SU-DHL-6 (cell line): ENCODE measurements around the gene SYTL1.

Experiments used
- EZH2phosphoT487 ChIP-seq: fragments of 200-600 bp; sonication (generic), shearing (Covaris generic); conservative IDR thresholded peaks from 2 replicates; pipeline ENCODE4 v1.6.1; 2018; ENCODE audit warnings: mild to moderate bottlenecking, antibody characterized with exemption, low read length, moderate library complexity, mixed read lengths
- TF ChIP-seq, protein P1 (sequence below): fragments of 200-600 bp; sonication (generic); IDR thresholded peaks from one replicate; pipeline ENCODE4 v1.5.1; 2017; ENCODE audit warnings: antibody characterized with exemption, mild to moderate bottlenecking, low read length, moderate library complexity; ENCODE audit not compliant: insufficient read depth, poor library complexity, severe bottlenecking

DNA sequence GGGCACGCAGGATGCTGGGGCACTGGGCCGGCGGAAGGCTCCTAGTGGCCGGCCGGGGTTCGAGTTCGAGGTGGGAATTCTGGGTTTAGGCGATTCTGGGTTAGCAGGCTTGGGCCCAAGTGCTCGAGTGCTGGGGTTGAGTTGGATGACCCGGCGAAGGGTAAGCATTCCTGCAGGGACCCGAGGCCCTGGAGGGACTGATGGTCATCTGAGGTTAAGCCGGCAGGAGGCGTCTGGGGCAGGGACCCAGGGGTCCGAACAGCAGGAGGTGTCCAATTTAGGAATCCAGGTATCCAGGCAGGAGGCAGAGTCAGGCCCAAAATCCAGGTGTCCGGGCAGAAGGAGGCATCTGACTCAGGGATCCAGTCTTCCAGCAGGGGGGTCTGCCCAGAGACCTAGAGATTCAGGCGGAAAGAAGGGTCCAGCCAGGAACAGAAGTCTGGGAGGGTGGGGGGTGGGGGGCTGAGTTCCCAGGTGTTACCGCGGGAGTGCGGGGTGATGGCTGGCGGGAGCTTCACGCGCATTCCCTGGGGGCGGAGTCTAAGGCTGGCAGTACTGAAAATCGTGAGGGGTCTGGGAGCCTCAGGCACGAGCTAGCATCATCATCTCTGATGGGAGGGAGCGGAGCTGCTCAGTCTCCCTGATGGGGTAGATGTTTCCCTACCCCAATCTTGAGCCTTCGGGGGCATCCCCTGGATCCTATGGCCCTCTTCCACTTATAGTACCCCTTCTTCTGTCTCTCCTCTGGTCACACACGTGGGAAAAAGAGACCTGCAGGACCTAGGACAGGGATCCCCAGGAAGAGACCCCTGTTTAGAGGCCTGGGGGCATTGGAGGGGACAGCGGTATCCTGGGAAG lies 51.2 kb downstream of the SYTL1 start:
- TF ChIP-seq, protein P1, sequence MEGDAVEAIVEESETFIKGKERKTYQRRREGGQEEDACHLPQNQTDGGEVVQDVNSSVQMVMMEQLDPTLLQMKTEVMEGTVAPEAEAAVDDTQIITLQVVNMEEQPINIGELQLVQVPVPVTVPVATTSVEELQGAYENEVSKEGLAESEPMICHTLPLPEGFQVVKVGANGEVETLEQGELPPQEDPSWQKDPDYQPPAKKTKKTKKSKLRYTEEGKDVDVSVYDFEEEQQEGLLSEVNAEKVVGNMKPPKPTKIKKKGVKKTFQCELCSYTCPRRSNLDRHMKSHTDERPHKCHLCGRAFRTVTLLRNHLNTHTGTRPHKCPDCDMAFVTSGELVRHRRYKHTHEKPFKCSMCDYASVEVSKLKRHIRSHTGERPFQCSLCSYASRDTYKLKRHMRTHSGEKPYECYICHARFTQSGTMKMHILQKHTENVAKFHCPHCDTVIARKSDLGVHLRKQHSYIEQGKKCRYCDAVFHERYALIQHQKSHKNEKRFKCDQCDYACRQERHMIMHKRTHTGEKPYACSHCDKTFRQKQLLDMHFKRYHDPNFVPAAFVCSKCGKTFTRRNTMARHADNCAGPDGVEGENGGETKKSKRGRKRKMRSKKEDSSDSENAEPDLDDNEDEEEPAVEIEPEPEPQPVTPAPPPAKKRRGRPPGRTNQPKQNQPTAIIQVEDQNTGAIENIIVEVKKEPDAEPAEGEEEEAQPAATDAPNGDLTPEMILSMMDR, result peak; percentile 20
- TF ChIP-seq EZH2phosphoT487, result no peak
